T-helper 2 cell treated with Interferon-gamma antibody and Interleukin-4, amounts not matched to agents 5 μg/mL and 100 μg/mL, for 36 hours (primary cell): Measurements from ENCODE around the gene EPO.

Experiments used
- DNase-seq: peaks from one replicate; pipeline ENCODE4 v3.0.0; 2021; ENCODE audit warnings: low spot score
- H3K27ac Mint-ChIP-seq: one replicate; pipeline ENCODE4 v1.8.0; 2021; ENCODE audit warnings: mild to moderate bottlenecking, mixed read lengths
- H3K27me3 Mint-ChIP-seq: one replicate; pipeline ENCODE4 v1.8.0; 2021; ENCODE audit warnings: low read depth, mixed read lengths
- H3K36me3 Mint-ChIP-seq: one replicate; pipeline ENCODE4 v1.8.0; 2021; ENCODE audit warnings: low read depth, mixed read lengths
- H3K4me1 Mint-ChIP-seq: one replicate; pipeline ENCODE4 v1.8.0; 2021; ENCODE audit warnings: low read depth, mixed read lengths
- H3K4me3 Mint-ChIP-seq: one replicate; pipeline ENCODE4 v1.8.0; 2022; ENCODE audit warnings: mild to moderate bottlenecking, moderate library complexity, mixed read lengths
- H3K9me3 Mint-ChIP-seq: one replicate; pipeline ENCODE4 v1.8.0; 2021; ENCODE audit warnings: mixed read lengths

EPO gene

GRCh38 chr7:100679927-100680575 lies 40.2 kb upstream of the EPO start:
- H3K9me3 Mint-ChIP-seq: no peaks in the 10 kb centered on the region
- H3K27ac Mint-ChIP-seq: peak overlapping the region; percentile 53
- no peaks in the 10 kb centered on the region for H3K27me3 Mint-ChIP-seq
- peaks cover 13% of the 10 kb centered on the region for H3K4me1 Mint-ChIP-seq
- H3K4me3 Mint-ChIP-seq: no peak overlapping the region
- DNase-seq: no peak
- H3K36me3 Mint-ChIP-seq: peaks cover 37% of the 10 kb centered on the region

- Mint-ChIP-seq H3K27me3 (no peaks in the 10 kb centered on the region), H3K9me3 (no peaks in the 10 kb centered on the region), H3K4me3 (no peak overlapping the region)
These were observed 39.5 kb upstream of the EPO start for GRCh38 chr7:100680576-100681271.

GRCh38 chr7:100681491-100682227 lies 38.6 kb upstream of the EPO start:
- Mint-ChIP-seq H3K27me3 (no peaks in the 10 kb centered on the region), H3K36me3 (peaks cover 37% of the 10 kb centered on the region), H3K27ac (peak overlapping the region; percentile 26), H3K9me3 (no peaks in the 10 kb centered on the region), H3K4me1 (peaks cover 9% of the 10 kb centered on the region), H3K4me3 (no peak overlapping the region)
- no peak for DNase-seq

More at GRCh38 chr7:100680576-100681271, 39.5 kb upstream of the EPO start:
- H3K27ac Mint-ChIP-seq: peak overlapping the region; percentile 26
- peaks cover 41% of the 10 kb centered on the region for H3K36me3 Mint-ChIP-seq
- DNase-seq: no peak
- H3K4me1 Mint-ChIP-seq: peaks cover 13% of the 10 kb centered on the region

GRCh38 chr7:100682228-100682741 lies 38.0 kb upstream of the EPO start:
- no peak for DNase-seq
- no peaks in the 10 kb centered on the region for H3K9me3 Mint-ChIP-seq
- H3K4me3 Mint-ChIP-seq: no peak overlapping the region
- H3K36me3 Mint-ChIP-seq: peaks cover 36% of the 10 kb centered on the region
- peaks cover 8% of the 10 kb centered on the region for H3K4me1 Mint-ChIP-seq
- no peak overlapping the region for H3K27ac Mint-ChIP-seq
- H3K27me3 Mint-ChIP-seq: no peaks in the 10 kb centered on the region

- no peaks in the 10 kb centered on the region for H3K27me3 Mint-ChIP-seq
- DNase-seq: no peak
- H3K36me3 Mint-ChIP-seq: peaks cover 30% of the 10 kb centered on the region
- no peaks in the 10 kb centered on the region for H3K9me3 Mint-ChIP-seq
- H3K4me3 Mint-ChIP-seq: no peak overlapping the region
- peaks cover 8% of the 10 kb centered on the region for H3K4me1 Mint-ChIP-seq
- H3K27ac Mint-ChIP-seq: no peak overlapping the region
These were observed 37.1 kb upstream of the EPO start for GRCh38 chr7:100682991-100683658.

- H3K27me3 Mint-ChIP-seq: no peaks in the 10 kb centered on the region
- H3K9me3 Mint-ChIP-seq: no peaks in the 10 kb centered on the region
- peaks cover 28% of the 10 kb centered on the region for H3K36me3 Mint-ChIP-seq
- no peak overlapping the region for H3K27ac Mint-ChIP-seq
- H3K4me1 Mint-ChIP-seq: peaks cover 11% of the 10 kb centered on the region
- H3K4me3 Mint-ChIP-seq: no peak overlapping the region
- no peak for DNase-seq
These were observed 36.4 kb upstream of the EPO start for GRCh38 chr7:100683659-100684533.

GRCh38 chr7:100684534-100685042 lies 35.7 kb upstream of the EPO start:
- Mint-ChIP-seq H3K27ac (no peak overlapping the region), H3K4me3 (no peak overlapping the region), H3K9me3 (no peaks in the 10 kb centered on the region), H3K36me3 (peaks cover 25% of the 10 kb centered on the region), H3K4me1 (peaks cover 10% of the 10 kb centered on the region), H3K27me3 (no peaks in the 10 kb centered on the region)
- DNase-seq: no peak

GRCh38 chr7:100685049-100685605 lies 35.1 kb upstream of the EPO start:
- no peak overlapping the region for H3K4me3 Mint-ChIP-seq
- H3K27me3 Mint-ChIP-seq: no peaks in the 10 kb centered on the region
- peaks cover 19% of the 10 kb centered on the region for H3K36me3 Mint-ChIP-seq
- no peaks in the 10 kb centered on the region for H3K9me3 Mint-ChIP-seq
- H3K27ac Mint-ChIP-seq: no peak overlapping the region
- H3K4me1 Mint-ChIP-seq: peaks cover 8% of the 10 kb centered on the region
- DNase-seq: no peak

- no peaks in the 10 kb centered on the region for H3K9me3 Mint-ChIP-seq
- peaks cover 17% of the 10 kb centered on the region for H3K36me3 Mint-ChIP-seq
- H3K4me1 Mint-ChIP-seq: peaks cover 3% of the 10 kb centered on the region
- no peak overlapping the region for H3K27ac Mint-ChIP-seq
- no peak overlapping the region for H3K4me3 Mint-ChIP-seq
- no peaks in the 10 kb centered on the region for H3K27me3 Mint-ChIP-seq
- no peak for DNase-seq
These were observed 34.6 kb upstream of the EPO start for GRCh38 chr7:100685631-100686145.

- Mint-ChIP-seq H3K27me3 (no peaks in the 10 kb centered on the region), H3K4me3 (no peak overlapping the region), H3K4me1 (peaks cover 3% of the 10 kb centered on the region), H3K36me3 (peaks cover 17% of the 10 kb centered on the region), H3K27ac (no peak overlapping the region), H3K9me3 (no peaks in the 10 kb centered on the region)
- DNase-seq: no peak
These were observed 34.0 kb upstream of the EPO start for GRCh38 chr7:100686201-100686821.

GRCh38 chr7:100686822-100687211 lies 33.5 kb upstream of the EPO start:
- no peak for DNase-seq
- Mint-ChIP-seq H3K36me3 (peaks cover 19% of the 10 kb centered on the region), H3K9me3 (no peaks in the 10 kb centered on the region), H3K4me3 (no peak overlapping the region), H3K4me1 (peaks cover 6% of the 10 kb centered on the region), H3K27me3 (no peaks in the 10 kb centered on the region), H3K27ac (no peak overlapping the region)

GRCh38 chr7:100687261-100687660 lies 33.0 kb upstream of the EPO start:
- Mint-ChIP-seq H3K9me3 (no peaks in the 10 kb centered on the region), H3K27ac (no peak overlapping the region), H3K27me3 (no peaks in the 10 kb centered on the region), H3K4me3 (no peak overlapping the region), H3K4me1 (peaks cover 10% of the 10 kb centered on the region), H3K36me3 (peaks cover 20% of the 10 kb centered on the region)
- DNase-seq: no peak
